ENCODE data around the gene AQP2.

DNA sequence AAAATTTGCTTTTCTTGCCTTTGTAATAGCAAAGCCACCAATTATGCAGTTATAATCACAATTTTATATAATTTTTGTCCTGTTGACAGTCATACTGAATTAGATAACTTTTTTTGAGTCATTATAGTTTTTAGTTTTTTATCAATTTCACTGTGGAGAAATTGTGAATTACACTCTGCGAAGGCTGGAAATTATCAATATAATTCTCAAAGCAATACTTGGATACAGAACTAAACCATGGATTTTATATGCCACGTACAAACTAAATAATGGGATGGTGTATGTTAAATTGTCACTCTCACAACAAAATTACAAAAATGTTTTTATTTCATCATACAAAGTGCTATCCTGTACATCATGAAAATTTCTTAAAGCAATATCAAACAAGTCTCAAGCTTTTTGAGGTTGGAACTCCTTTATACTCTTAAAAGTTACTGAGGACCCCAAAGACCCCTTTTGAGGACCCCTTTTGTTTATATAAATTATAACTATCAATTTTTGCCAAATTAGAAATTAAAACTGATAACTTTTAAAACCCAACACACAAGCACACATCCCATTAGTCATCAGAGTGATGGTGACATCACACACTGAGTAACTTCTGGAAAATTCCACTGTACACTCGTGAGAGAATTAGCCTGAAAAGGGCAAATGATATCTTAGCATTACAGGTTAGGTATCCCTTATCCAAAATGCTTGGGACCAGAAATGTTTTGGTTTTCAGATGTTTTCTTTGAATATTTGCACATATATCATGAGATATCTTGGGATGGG, 19.8 kb upstream of the AQP2 start:
- TF ChIP-seq, protein P1, sequence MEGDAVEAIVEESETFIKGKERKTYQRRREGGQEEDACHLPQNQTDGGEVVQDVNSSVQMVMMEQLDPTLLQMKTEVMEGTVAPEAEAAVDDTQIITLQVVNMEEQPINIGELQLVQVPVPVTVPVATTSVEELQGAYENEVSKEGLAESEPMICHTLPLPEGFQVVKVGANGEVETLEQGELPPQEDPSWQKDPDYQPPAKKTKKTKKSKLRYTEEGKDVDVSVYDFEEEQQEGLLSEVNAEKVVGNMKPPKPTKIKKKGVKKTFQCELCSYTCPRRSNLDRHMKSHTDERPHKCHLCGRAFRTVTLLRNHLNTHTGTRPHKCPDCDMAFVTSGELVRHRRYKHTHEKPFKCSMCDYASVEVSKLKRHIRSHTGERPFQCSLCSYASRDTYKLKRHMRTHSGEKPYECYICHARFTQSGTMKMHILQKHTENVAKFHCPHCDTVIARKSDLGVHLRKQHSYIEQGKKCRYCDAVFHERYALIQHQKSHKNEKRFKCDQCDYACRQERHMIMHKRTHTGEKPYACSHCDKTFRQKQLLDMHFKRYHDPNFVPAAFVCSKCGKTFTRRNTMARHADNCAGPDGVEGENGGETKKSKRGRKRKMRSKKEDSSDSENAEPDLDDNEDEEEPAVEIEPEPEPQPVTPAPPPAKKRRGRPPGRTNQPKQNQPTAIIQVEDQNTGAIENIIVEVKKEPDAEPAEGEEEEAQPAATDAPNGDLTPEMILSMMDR (IDR thresholded peaks at IDR 0.05): peak in 3 of 6 experiments; percentile 6 to 37 (median 34)
- TF ChIP-seq POLR2A (IDR thresholded peaks at IDR 0.05): no peak
